ENCODE results near the gene VCAN.

VCAN gene

GRCh38 chr5:83498585-83498984 is 27.0 kb downstream of the VCAN start:
- no peak for DNase-seq (ENCODE audit: low spot score)

- no peak for DNase-seq (ENCODE audit: low spot score)
Observed at GRCh38 chr5:83503662-83504061, 32.1 kb downstream of the VCAN start.

GRCh38 chr5:83507431-83507830 is 35.9 kb downstream of the VCAN start:
- no peak for DNase-seq (ENCODE audit: low spot score)

GRCh38 chr5:83509540-83509939 is 38.0 kb downstream of the VCAN start:
- no peak for DNase-seq (ENCODE audit: low spot score)

- no peak for DNase-seq (ENCODE audit: low spot score)
Observed at GRCh38 chr5:83510260-83510659, 38.7 kb downstream of the VCAN start.

GRCh38 chr5:83512061-83512745 is 40.7 kb downstream of the VCAN start:
- no peak for DNase-seq (ENCODE audit: low spot score)

- DNase-seq (ENCODE audit: low spot score): no peak
Observed at GRCh38 chr5:83513081-83513480, 41.5 kb downstream of the VCAN start.

GRCh38 chr5:83513491-83513890 is 41.9 kb downstream of the VCAN start:
- DNase-seq (ENCODE audit: low spot score): no peak

- DNase-seq (ENCODE audit: low spot score): no peak
Observed at GRCh38 chr5:83516377-83516776, 44.8 kb downstream of the VCAN start.

- DNase-seq (ENCODE audit: low spot score): no peak
Observed at GRCh38 chr5:83517072-83517687, 45.6 kb downstream of the VCAN start.

GRCh38 chr5:83517688-83518085 is 46.1 kb downstream of the VCAN start:
- no peak for DNase-seq (ENCODE audit: low spot score)

GRCh38 chr5:83518319-83519061 is 46.9 kb downstream of the VCAN start:
- no peak for DNase-seq (ENCODE audit: low spot score)

GRCh38 chr5:83522446-83522845 is 50.9 kb downstream of the VCAN start:
- DNase-seq (ENCODE audit: low spot score): no peak

GRCh38 chr5:83523929-83524328 is 52.4 kb downstream of the VCAN start:
- DNase-seq (ENCODE audit: low spot score): no peak

- no peak for DNase-seq (ENCODE audit: low spot score)
Observed at GRCh38 chr5:83524345-83524744, 52.8 kb downstream of the VCAN start.

- DNase-seq (ENCODE audit: low spot score): no peak
Observed at GRCh38 chr5:83524991-83525390, 53.4 kb downstream of the VCAN start.

GRCh38 chr5:83526289-83526688 is 54.7 kb downstream of the VCAN start:
- no peak for DNase-seq (ENCODE audit: low spot score)

GRCh38 chr5:83527221-83527620 is 55.7 kb downstream of the VCAN start:
- DNase-seq (ENCODE audit: low spot score): no peak

GRCh38 chr5:83527722-83528438 is 56.3 kb downstream of the VCAN start:
- DNase-seq (ENCODE audit: low spot score): no peak

GRCh38 chr5:83528439-83528769 is 56.9 kb downstream of the VCAN start:
- no peak for DNase-seq (ENCODE audit: low spot score)

- no peak for DNase-seq (ENCODE audit: low spot score)
Observed at GRCh38 chr5:83530193-83530592, 58.6 kb downstream of the VCAN start.

- no peak for DNase-seq (ENCODE audit: low spot score)
Observed at GRCh38 chr5:83531661-83532060, 60.1 kb downstream of the VCAN start.
